ENCODE data around the gene BMPER. TPM values are rescaled to one million over a fixed set of nuclear protein-coding genes. Genes with fewer than 3 reads are reported as not detected.

BMPER gene
- total RNA-seq, result 1 to 10 TPM; 3.1 to 6.1 (median 3.9) TPM

DNA sequence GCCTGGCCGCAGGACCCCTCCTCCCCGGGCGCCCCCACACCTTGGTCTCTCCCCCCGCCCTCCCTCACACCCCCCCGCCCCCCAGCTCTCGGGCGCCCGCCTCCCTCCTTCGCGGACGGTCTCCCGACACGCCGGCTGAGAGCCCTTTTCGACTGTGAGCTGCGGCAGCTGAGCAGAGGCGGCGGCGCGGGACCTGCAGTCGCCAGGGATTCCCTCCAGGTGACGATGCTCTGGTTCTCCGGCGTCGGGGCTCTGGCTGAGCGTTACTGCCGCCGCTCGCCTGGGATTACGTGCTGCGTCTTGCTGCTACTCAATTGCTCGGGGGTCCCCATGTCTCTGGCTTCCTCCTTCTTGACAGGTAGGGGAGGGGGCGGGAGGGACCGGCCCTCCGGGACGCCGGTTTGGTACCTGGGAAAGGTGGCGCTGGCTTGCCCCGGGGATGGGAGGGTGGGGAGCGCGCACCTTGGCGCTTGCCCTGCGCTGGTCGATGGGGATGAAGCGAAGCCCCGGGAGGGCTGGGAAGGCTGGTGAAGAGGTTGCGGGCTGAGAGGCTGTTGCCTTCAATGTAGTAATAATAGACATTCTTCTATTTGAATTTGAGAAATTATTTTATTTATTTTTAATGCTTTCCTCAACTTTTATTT is at the start of gene BMPER:
BMPER (plus strand) TSS at position 151 of the 644 bp plus-strand sequence; CDS start at position 226, 75 bp downstream.
- no peak for TF ChIP-seq CTCF (IDR thresholded peaks at IDR 0.05; ENCODE audit: low read depth)

- no peak for TF ChIP-seq CTCF (IDR thresholded peaks at IDR 0.05; ENCODE audit: low read depth)
Observed at GRCh38 chr7:33861947-33862346, 43.4 kb upstream of the BMPER start.

DNA sequence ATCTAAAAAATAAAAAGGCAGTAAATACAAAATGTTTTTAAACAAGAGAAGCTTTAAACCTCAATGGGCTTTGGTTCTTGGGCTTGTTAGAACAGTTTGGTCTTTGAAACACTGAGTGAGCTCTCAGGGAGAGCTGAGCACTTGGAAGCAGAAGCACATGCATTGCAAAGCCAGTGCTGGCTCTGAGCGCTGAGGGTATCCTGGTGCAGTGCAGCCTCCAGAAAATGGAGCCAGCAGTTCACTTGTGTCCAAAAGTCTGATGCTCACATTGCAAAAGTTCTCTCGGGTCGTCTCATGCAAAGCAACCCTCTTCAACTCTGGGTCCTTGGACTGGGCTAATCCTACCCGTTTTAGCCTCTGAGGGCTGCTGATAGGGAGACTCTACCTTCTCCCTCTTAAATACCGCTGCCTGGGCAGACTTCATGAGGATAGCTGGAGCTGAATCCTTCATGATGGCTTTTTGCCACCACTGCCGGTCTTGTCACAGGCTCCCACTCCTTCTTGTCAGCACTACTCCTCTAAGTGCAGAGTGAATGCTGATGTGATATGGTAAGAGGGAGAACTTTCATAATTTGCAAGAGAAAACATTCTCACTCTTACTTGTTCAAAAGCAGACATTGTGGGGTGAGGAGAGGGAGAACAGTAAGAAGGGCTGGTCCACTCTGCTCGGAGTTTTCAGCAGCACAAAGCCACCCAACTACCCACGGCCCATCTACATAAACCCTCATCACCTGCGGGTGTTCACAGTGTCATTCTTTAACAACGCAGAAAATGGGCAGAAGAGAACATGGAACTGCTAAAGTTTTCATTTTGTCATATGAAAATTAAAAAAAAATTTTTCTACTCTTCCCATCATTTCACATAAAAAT is 42.2 kb upstream of the BMPER start:
- TF ChIP-seq CTCF (IDR thresholded peaks at IDR 0.05; ENCODE audit: low read depth), result no peak

- no peak for TF ChIP-seq CTCF (IDR thresholded peaks at IDR 0.05; ENCODE audit: low read depth)
Observed at GRCh38 chr7:33868166-33868565, 37.2 kb upstream of the BMPER start.

GRCh38 chr7:33869176-33869575 is 36.2 kb upstream of the BMPER start:
- no peak for TF ChIP-seq CTCF (IDR thresholded peaks at IDR 0.05; ENCODE audit: low read depth)

DNA sequence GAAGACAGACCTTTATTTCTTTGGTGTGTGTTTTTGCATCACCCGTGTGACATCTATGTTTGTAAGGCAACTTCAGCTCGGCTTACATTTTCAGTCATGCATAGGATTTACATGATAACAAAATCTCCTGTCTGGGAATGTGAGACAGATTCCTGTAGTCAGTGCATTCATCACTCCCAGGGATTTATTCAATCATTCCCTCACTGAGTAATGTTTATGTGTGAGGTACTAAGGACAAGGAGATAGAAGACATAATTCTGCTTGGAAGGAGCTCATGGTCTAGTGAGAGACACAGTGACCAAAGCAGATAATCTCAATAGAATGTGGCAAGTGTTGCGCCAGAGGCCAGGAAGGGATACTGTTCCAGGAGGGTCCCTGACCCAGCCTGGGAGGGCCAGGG is 35.2 kb upstream of the BMPER start:
- no peak for TF ChIP-seq CTCF (IDR thresholded peaks at IDR 0.05; ENCODE audit: low read depth)

GRCh38 chr7:33872870-33873269 is 32.5 kb upstream of the BMPER start:
- TF ChIP-seq CTCF (IDR thresholded peaks at IDR 0.05; ENCODE audit: low read depth), result no peak

All from subcutaneous adipose tissue (tissue), 4 donors.